Spleen (tissue), 3 donors: Measurements from ENCODE around the gene MYBPC3.

Experiments
- POLR2A ChIP-seq, 3 donors: fragments of 450-650 bp; IDR thresholded peaks; one replicate each; pipeline ENCODE4 v1.5.1; 2017; ENCODE audit warnings: antibody characterized with exemption in 3 of 3, mild to moderate bottlenecking in 1 of 3
- POLR2AphosphoS5 ChIP-seq, 3 donors: sonication (generic); formaldehyde crosslinking; IDR thresholded peaks; one replicate each; pipeline ENCODE4 v1.5.1; 2017; ENCODE audit warnings: antibody characterized with exemption in 3 of 3

DNA sequence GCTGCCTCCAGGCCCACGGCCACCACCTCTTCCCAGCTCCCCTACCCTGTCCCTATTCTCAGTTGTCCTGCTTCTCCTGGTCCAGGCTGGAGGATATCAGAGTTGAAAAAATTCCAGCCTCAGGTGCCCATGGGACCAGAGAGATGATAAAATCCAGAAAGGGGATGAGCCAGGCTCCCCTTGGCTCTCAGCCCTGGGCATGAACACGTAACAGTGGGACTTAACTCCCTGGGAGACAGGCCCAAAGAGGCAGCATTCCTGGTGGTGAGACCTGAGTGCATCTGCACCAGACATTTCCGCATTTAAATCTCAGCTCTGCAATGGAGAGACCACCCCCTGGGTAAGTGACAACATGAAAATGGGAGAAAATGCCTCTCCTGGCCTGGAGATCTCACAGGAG is 45.5 kb upstream of the MYBPC3 start:
- TF ChIP-seq POLR2AphosphoS5 (IDR thresholded peaks at IDR 0.05) (no peak), POLR2A (IDR thresholded peaks at IDR 0.05) (no peak)
